Measurements from ENCODE around the gene CPN1. TPM values are rescaled to one million over a fixed set of nuclear protein-coding genes. Genes with fewer than 3 reads are reported as not detected.

CPN1 gene
- total RNA-seq, 1 donor from 2014 or later: not detected

DNA sequence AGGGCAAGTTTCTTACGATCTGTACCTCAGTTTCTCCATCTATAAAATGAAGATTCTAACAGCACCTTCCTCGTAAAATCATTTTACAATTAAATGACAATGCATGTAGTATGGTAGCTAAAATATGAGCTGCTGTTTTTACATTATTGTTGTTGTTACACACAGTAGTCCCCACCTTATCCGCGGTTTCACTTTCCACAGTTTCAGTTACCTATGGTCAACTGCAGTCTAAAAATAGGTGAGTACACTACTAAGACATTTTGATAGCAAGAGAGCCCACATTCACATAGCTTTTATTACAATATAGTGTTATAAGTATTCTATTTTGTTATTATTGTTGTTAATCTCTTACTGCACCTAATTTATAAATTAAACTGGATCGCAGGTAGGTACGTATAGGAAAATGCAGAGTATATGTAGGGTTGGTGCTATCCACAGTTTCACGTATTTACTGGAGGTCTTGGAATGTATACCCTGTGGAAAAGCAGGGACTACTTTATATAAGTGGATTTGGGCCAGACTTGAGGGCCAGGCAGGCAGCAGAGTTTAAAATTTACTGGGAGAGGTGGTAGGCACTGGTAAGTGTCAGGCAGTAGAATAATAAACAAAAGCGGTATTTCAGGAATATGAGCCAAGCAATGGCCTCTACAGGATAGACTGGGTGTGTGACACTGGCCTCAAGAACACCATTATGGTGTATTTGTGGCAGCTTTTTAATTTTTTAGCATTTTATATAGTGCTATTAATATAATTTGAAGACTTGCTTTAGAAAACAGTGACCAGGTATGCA, 82.2 kb downstream of the CPN1 start:
- H3K4me1 Mint-ChIP-seq: peaks cover 55% of the 10 kb centered on the region
- POLR2A ChIA-PET: no interaction called here
- intact Hi-C loops (cut with micrococcal nuclease): no loop called here
- TF ChIP-seq, protein P1, sequence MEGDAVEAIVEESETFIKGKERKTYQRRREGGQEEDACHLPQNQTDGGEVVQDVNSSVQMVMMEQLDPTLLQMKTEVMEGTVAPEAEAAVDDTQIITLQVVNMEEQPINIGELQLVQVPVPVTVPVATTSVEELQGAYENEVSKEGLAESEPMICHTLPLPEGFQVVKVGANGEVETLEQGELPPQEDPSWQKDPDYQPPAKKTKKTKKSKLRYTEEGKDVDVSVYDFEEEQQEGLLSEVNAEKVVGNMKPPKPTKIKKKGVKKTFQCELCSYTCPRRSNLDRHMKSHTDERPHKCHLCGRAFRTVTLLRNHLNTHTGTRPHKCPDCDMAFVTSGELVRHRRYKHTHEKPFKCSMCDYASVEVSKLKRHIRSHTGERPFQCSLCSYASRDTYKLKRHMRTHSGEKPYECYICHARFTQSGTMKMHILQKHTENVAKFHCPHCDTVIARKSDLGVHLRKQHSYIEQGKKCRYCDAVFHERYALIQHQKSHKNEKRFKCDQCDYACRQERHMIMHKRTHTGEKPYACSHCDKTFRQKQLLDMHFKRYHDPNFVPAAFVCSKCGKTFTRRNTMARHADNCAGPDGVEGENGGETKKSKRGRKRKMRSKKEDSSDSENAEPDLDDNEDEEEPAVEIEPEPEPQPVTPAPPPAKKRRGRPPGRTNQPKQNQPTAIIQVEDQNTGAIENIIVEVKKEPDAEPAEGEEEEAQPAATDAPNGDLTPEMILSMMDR (IDR thresholded peaks at IDR 0.05): no peak
- H3K27me3 Mint-ChIP-seq: no peaks in the 10 kb centered on the region
- CTCF ChIA-PET: interaction anchor here (1.8 kb wide), 1 partner anchor 10 kb away, joined by 8 read pairs; the partner anchor contains the start of gene DNMBP
- H3K27ac Mint-ChIP-seq: no peak overlapping the region
- no peaks in the 10 kb centered on the region for H3K9me3 Mint-ChIP-seq
- peaks cover 13% of the 10 kb centered on the region for H3K36me3 Mint-ChIP-seq (ENCODE audit: low read depth)
- H3K4me3 Mint-ChIP-seq: no peak overlapping the region
- DNase-seq: no peak
- ATAC-seq (ENCODE audit: low read depth): no peak

DNA sequence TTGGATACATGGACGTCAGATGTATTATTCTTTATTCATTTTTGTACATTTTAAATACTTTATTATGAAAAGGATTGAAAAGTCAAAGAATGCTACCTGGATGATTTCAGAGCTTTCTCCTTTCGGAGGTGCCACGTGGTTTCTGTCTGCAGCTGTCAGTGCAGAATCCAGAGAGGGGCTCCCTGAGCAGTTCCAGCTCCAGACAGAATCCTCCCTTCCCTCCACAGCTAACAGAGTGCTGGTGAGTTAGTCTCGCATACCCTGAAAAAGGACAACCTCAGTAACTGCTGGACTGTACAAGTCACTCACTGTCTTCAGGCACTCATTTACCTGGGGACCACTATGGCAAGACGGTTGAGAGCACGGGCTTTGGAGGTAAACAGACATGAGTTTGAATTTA, 82.8 kb downstream of the CPN1 start:
- no peaks in the 10 kb centered on the region for H3K9me3 Mint-ChIP-seq
- CTCF ChIA-PET: interaction anchor here (1.8 kb wide), 1 partner anchor 11 kb away, joined by 8 read pairs; the partner anchor contains the start of gene DNMBP
- H3K36me3 Mint-ChIP-seq (ENCODE audit: low read depth): peaks cover 13% of the 10 kb centered on the region
- intact Hi-C loops (cut with micrococcal nuclease): no loop called here
- no peak for ATAC-seq (ENCODE audit: low read depth)
- H3K27ac Mint-ChIP-seq: no peak overlapping the region
- POLR2A ChIA-PET: no interaction called here
- H3K4me3 Mint-ChIP-seq: no peak overlapping the region
- H3K27me3 Mint-ChIP-seq: no peaks in the 10 kb centered on the region
- TF ChIP-seq, protein P1 (IDR thresholded peaks at IDR 0.05): no peak
- H3K4me1 Mint-ChIP-seq: peaks cover 61% of the 10 kb centered on the region
- DNase-seq: no peak

DNA sequence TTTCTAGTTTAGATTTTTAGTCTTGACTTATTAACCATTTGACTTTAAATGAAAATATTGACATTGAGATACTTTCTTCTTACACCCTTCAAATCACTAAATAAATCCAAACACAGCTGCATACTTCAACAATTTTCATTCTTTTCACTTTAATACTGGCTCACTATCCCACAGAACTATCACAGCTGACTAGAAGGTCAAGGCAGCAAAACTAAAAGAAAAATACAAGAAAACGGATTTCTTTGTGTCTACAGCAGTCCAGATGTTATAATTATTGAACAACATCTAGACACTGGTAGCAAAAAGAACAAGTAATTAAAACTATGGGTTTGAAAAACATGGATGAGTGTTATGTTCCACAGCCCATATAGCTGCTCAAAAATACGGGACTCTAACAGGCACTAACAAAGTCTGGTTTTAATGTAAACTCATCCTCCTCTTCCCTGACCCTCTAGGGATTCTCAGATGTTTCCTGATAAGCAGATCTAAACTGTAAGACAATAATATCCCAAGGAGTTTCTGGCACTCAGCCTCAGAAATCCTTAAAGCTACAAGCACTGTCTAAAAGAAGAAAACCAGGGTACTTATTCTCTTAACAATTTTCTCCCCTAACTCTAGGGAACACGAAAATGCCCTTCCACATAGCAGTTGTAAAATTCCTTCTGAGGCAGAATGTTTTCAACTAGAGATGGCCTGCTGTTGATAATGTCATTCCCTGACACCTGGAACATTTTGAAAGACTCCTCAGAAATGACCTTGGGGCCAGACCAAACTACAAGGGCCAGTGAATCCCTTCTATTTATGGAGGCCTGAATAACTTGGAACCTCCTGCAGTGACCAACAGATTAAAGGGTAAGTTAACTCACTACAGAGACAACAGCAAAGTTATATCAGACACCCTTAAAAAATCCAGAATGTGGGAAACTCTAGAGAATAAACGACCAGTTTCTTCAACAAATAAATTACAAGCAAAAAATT, 84.7 kb downstream of the CPN1 start:
- Mint-ChIP-seq H3K9me3 (no peaks in the 10 kb centered on the region), H3K4me1 (peaks cover 61% of the 10 kb centered on the region), H3K27ac (peak overlapping the region; percentile 54), H3K4me3 (no peak overlapping the region), H3K36me3 (ENCODE audit: low read depth) (peaks cover 13% of the 10 kb centered on the region), H3K27me3 (no peaks in the 10 kb centered on the region)
- ChIA-PET POLR2A (interaction anchor here (0.8 to 1.3 kb wide), 2 partner anchors 9 to 265 kb away, joined by 3 to 5 read pairs; partner anchors contain the start of gene COX15), CTCF (interaction anchor here (1.7 kb wide), 1 partner anchor 13 kb away, joined by 5 read pairs; the partner anchor contains the start of gene DNMBP)
- TF ChIP-seq, protein P1 (IDR thresholded peaks at IDR 0.05): no peak
- DNase-seq (no peak), ATAC-seq (ENCODE audit: low read depth) (no peak)
- intact Hi-C loops (cut with micrococcal nuclease): no loop called here

DNA sequence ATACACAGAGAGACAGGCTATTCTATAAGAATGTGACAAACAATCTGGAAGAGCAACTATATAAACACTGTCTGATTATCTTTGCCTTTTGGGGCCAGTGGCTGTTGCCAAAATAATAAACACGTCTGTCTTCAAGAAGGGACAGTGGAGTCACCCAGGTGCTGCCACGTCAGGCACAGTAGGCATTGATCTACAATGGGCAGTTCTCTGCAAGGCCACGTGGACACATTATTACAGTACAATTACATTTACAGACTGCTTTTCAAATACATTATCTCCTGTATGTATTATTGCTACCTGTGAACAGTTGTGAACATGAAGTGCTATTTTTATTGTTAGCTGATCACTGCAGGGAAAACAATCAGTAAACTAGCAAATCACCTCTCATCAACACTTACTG, 86.0 kb downstream of the CPN1 start:
- ATAC-seq (ENCODE audit: low read depth) (no peak), DNase-seq (no peak)
- Mint-ChIP-seq H3K27me3 (no peaks in the 10 kb centered on the region), H3K27ac (peak overlapping the region; percentile 92), H3K4me1 (peaks cover 58% of the 10 kb centered on the region), H3K4me3 (no peak overlapping the region), H3K36me3 (ENCODE audit: low read depth) (peaks cover 9% of the 10 kb centered on the region), H3K9me3 (no peaks in the 10 kb centered on the region)
- TF ChIP-seq, protein P1 (IDR thresholded peaks at IDR 0.05): no peak
- CTCF ChIA-PET: interaction anchor here (1.8 to 2.7 kb wide), 3 partner anchors 14 to 150 kb away, joined by 4 to 17 read pairs (median 7); partner anchors contain the start of gene DNMBP
- intact Hi-C loops (cut with micrococcal nuclease): no loop called here
- POLR2A ChIA-PET: interaction anchor here (1.7 to 2.2 kb wide), 2 partner anchors 12 to 20 kb away, joined by 3 to 10 read pairs; no protein-coding TSS in a partner anchor

Measured in activated B cell treated with CpG ODN at 0.5 μM for 24 hours (primary cell).